WTC11 (cell line): ENCODE results near the gene HMBS.

Source experiments
- CREM ChIP-seq: sonication (generic); formaldehyde crosslinking; IDR thresholded peaks from 2 replicates; pipeline ENCODE4 v1.8.1; 2022; ENCODE audit warnings: mild to moderate bottlenecking, missing genetic modification reagents, moderate library complexity
- CTCF ChIP-seq: fragments of 200-600 bp; IDR thresholded peaks from 2 replicates; pipeline ENCODE4 v1.8.0; 2022; ENCODE audit warnings: antibody characterized with exemption
- FOXP1 ChIP-seq: sonication (generic); formaldehyde crosslinking; IDR thresholded peaks from 2 replicates; pipeline ENCODE4 v1.8.0; 2022; ENCODE audit warnings: missing genetic modification reagents, mild to moderate bottlenecking, moderate library complexity, borderline replicate concordance
- FOXP4 ChIP-seq: sonication (generic); formaldehyde crosslinking; IDR thresholded peaks from 2 replicates; pipeline ENCODE4 v1.8.0; 2022; ENCODE audit warnings: mild to moderate bottlenecking, missing genetic modification reagents
- HMGXB4 ChIP-seq: sonication (generic); formaldehyde crosslinking; IDR thresholded peaks from 2 replicates; pipeline ENCODE4 v1.8.1; 2023; ENCODE audit warnings: mild to moderate bottlenecking, moderate library complexity, missing genetic modification reagents
- IRF2 ChIP-seq: sonication (generic); formaldehyde crosslinking; IDR thresholded peaks from 2 replicates; pipeline ENCODE4 v1.8.0; 2022; ENCODE audit warnings: low read depth, missing genetic modification reagents, borderline replicate concordance
- NR2C2 ChIP-seq: sonication (generic); formaldehyde crosslinking; IDR thresholded peaks from 2 replicates; pipeline ENCODE4 v1.8.0; 2022; ENCODE audit warnings: mild to moderate bottlenecking, missing genetic modification reagents
- SOX15 ChIP-seq: fragments of 250-450 bp; sonication (Bioruptor Pico); IDR thresholded peaks from 2 replicates; pipeline ENCODE4 v1.9.0; 2021; ENCODE audit warnings: mild to moderate bottlenecking
- ZNF425 ChIP-seq: fragments of 250-450 bp; sonication (Bioruptor Pico); conservative IDR thresholded peaks from 2 replicates; pipeline ENCODE4 v1.9.0; 2021; ENCODE audit warnings: mild to moderate bottlenecking

GRCh38 chr11:119101759-119102423, 17.2 kb downstream of the HMBS start, which contains the start of gene DPAGT1:
- TF ChIP-seq CTCF = no peak
- no peak for TF ChIP-seq IRF2
- TF ChIP-seq ZNF425 (CRISPR knock-in tag) = no peak
- TF ChIP-seq NR2C2 (CRISPR knock-in tag) = no peak
- TF ChIP-seq SOX15 (CRISPR knock-in tag) = no peak
- 0 out of 2 replicates have a peak, but pooled peaks have one; percentile 64 for TF ChIP-seq HMGXB4 (CRISPR knock-in tag)
- no peak for TF ChIP-seq CREM (CRISPR knock-in tag)
- TF ChIP-seq FOXP4 = 0 out of 2 replicates have a peak, but pooled peaks have one; percentile 18
- TF ChIP-seq FOXP1 (CRISPR knock-in tag) = no peak
